GM12875 (cell line): Measurements from ENCODE around the gene SASH1.
"Not testable (repeated sequence)": the region's sequence is repeated elsewhere in the genome, so short reads cannot be mapped to it uniquely, and the experiment has no call there.

Experiments used
- H3K4me3 ChIP-seq: one replicate; pipeline ENCODE4 v1.5.1; 2011; ENCODE audit warnings: low read depth, low read length, control low read depth
- TF ChIP-seq, protein P1 (sequence below): IDR thresholded peaks from 2 replicates; pipeline ENCODE4 v1.5.1; 2011; ENCODE audit warnings: low read depth, mild to moderate bottlenecking, control low read depth, inconsistent platforms, low read length, moderate library complexity, borderline replicate concordance; ENCODE audit not compliant: insufficient read depth

Gene SASH1

DNA sequence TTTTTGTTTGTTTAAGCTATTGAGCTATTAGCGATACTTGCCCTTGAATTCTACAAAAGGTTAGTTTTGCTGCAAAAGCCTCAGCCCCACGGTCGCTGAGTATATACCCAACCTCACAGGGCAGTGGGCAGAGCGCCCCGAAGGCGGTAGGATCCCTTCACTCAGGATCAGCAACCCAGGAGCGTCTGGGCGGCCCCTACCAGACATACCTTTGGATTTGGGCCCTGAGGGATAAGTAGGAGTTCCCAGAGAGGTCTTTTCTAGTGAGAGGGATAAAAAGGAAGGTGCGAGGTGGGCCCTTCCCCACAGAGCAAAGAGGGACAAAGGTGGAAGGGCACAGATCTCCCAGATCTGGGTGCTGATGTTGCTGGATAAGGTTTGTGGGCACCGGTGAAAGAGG lies 6.1 kb downstream of the SASH1 start:
- no peak overlapping the region for H3K4me3 ChIP-seq
- TF ChIP-seq, protein P1, sequence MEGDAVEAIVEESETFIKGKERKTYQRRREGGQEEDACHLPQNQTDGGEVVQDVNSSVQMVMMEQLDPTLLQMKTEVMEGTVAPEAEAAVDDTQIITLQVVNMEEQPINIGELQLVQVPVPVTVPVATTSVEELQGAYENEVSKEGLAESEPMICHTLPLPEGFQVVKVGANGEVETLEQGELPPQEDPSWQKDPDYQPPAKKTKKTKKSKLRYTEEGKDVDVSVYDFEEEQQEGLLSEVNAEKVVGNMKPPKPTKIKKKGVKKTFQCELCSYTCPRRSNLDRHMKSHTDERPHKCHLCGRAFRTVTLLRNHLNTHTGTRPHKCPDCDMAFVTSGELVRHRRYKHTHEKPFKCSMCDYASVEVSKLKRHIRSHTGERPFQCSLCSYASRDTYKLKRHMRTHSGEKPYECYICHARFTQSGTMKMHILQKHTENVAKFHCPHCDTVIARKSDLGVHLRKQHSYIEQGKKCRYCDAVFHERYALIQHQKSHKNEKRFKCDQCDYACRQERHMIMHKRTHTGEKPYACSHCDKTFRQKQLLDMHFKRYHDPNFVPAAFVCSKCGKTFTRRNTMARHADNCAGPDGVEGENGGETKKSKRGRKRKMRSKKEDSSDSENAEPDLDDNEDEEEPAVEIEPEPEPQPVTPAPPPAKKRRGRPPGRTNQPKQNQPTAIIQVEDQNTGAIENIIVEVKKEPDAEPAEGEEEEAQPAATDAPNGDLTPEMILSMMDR, result no peak

DNA sequence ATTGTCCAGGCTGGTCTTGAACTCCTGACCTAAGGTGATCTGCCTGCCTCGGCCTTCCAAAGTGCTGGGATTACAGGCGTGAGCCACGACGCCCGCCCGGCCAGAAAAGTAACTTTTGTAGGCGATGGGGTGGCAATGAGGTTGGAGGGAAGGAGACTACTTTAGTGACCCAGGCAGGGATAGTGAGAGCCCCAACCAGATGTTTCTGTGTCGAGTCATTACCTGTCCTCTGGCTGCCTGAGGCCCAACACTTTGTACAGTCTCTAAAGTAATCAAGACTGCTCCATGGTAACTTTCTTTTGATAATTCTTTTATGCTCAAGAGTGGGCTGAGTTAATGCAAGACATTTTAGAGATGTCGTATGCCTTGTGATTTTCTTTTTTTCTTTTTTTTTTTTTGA lies 6.8 kb downstream of the SASH1 start:
- TF ChIP-seq, protein P1, result no peak
- no peak overlapping the region for H3K4me3 ChIP-seq

DNA sequence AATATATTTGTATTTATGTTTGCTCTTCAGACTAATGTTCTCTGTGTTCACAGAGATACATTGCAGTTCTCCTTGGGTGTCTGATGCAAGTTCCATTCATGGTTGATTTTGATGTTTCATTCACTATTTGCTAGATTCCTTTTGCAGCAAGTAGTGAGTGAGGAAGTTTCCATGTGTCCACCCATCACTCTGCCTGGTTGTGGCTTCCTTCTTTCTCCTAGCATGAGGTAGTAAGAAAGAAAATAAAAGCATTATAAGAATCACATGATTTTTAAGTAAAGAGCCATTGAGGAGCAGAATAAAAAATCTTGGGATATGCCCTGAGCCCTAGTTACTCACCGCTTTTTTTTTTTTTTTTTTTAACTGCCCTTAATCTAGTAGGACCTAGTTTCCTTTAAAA lies 8.7 kb downstream of the SASH1 start:
- no peak overlapping the region for H3K4me3 ChIP-seq
- TF ChIP-seq, protein P1, result no peak

DNA sequence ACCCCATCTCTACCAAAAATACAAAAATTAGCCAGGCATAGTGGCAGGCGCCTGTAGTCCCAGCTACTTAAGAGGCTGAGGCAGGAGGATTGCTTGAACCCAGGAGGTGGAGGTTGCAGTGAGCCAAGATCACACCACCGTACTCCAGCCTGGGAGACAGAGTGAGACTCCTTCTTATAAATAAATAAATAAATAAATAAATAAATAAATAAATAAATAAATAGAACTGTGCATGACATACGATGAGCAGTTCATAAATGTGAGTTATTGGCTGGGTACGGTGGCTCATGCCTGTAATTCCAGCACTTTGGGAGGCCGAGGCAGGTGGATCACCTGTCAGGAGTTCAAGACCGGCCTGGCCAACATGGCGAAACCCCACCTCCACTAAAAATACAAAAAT lies 9.8 kb downstream of the SASH1 start:
- not testable (repeated sequence) for H3K4me3 ChIP-seq

DNA sequence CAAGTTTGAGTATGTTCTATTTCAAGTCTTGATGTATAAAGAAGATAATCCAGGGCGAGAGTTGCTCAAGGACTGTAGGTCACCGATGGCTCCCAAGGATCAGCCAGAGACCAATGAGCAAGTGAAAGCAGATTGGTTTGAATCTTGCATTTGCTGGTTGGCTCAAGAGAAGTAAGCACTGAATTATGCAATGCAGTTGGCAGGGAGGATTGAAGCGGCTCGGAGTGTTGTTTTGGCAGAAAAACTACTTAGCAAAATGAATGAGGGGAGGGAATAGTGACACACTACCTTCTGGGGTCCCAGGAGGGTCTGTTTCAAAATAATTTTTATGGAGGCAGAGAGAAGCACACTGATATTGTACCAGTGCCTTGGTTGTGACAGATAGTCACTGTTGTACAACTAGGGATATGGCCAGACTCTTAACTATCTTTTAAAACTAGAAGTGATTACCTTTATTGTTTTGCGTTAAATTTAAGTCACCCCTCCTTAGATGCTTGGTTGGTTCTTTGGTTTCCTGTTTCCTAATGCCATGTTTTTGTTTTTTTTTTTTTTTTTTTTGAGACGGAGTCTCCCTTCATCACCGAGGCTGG lies 15.7 kb downstream of the SASH1 start:
- TF ChIP-seq, protein P1, result no peak
- no peak overlapping the region for H3K4me3 ChIP-seq

DNA sequence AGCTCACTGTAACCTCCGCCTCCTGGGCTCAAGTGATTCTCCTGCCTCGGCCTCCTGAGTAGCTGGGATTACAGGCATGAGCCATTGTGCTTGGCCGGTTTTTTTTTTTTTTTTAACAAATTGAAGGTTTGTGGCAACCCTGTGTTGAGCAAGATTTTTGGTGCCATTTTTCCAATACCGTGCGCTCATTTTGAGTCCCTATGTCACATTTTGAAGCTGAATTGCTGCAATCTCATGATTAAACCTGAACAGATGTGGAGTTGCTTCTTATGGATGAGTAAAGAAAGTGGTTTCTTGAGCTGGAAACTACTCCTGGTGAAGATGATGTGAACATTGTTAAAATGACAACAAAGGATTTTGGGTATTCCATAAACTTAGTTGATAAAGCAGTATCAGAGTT lies 16.6 kb downstream of the SASH1 start:
- no peak overlapping the region for H3K4me3 ChIP-seq
- TF ChIP-seq, protein P1, result no peak

DNA sequence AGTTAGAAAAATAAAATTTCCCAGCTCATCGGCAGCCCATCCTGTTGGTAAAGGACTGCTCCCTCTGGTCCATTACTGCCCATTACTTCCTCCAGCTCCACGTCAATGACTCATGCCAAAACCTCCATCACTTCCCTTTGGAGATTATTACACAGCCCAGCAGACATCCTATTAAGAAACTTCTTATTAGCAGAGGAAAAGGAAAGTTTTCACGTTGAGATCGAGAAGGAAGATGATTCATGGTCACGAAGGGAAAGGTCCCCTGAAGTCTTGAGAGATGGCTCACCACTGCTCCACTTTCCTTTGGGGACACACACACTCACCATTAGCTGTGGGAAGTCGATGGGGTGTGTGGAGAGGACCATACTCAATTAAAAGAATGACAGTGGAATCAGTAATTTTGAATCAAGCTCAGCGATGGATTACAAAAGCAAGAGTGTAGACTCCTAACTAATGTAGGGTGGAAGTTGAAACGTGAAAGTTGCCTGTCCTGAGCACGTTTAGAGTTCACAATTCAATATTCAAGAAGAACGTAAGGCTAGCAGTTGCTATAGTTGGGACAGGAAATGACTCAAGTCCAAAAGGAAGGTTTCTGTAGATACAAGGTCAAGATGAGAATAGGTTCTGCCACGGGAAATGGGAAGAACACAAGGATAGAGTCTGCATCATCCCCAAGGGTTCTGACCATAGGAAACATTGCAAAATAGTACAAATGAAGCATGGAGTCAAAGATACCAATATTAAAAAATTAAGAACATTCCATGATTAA lies 21.6 kb downstream of the SASH1 start:
- TF ChIP-seq, protein P1, result no peak
- H3K4me3 ChIP-seq, result no peak overlapping the region

DNA sequence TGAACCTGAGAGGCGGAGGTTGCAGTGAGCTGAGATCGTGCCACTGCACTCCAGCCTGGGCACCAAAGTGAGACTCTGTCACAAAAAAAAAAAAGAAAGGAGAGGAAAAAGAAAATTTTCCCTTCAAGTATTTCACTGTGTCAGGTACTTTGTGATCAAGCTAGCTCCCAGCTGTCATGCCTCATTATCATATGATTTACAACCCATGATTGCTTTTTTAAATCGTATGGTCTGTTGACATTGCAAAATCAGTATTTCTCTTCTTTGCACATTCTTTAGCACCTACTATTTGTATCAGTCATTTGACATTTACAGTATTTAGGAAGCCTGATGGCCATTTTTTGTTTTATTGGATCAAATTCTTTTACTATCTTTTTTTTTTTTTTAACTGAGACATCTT lies 22.4 kb downstream of the SASH1 start:
- no peak overlapping the region for H3K4me3 ChIP-seq
- TF ChIP-seq, protein P1, result no peak
